Mesendoderm (in vitro differentiated cells): Measurements from ENCODE around the gene CHRNA3.

Source experiments
- DNase-seq: peaks from one replicate; pipeline ENCODE4 v3.0.0; 2013
- H2AK5ac ChIP-seq: 2 replicates; pipeline ENCODE4 v1.6.1; 2013; ENCODE audit warnings: low read length, inconsistent platforms
- H2BK120ac ChIP-seq: 2 replicates; pipeline ENCODE4 v1.6.1; 2013; ENCODE audit warnings: low read depth, mild to moderate bottlenecking, low read length, moderate library complexity, mixed read lengths
- H2BK15ac ChIP-seq: replicated peaks from 2 replicates; pipeline ENCODE4 v1.6.1; 2013; ENCODE audit warnings: low read depth, mild to moderate bottlenecking, moderate library complexity
- H2BK5ac ChIP-seq: 2 replicates; pipeline ENCODE4 v1.6.1; 2013; ENCODE audit warnings: low read length, inconsistent platforms
- H3K18ac ChIP-seq: 2 replicates; pipeline ENCODE4 v1.6.1; 2013; ENCODE audit warnings: mild to moderate bottlenecking, low read length, mixed read lengths
- H3K23ac ChIP-seq: one replicate; pipeline ENCODE4 v1.6.1; 2013; ENCODE audit warnings: low read length
- H3K27ac ChIP-seq: 2 replicates; pipeline ENCODE4 v1.5.1; 2013; ENCODE audit warnings: low read depth, mild to moderate bottlenecking, inconsistent platforms, low read length, moderate library complexity
- H3K27me3 ChIP-seq: 2 replicates; pipeline ENCODE4 v1.6.1; 2013; ENCODE audit warnings: low read length, control low read depth, mild to moderate bottlenecking, inconsistent platforms; ENCODE audit not compliant: insufficient read depth, poor library complexity
- H3K36me3 ChIP-seq: 2 replicates; pipeline ENCODE4 v1.6.1; 2013; ENCODE audit warnings: low read length, inconsistent platforms; ENCODE audit not compliant: control insufficient read depth, insufficient read depth
- H3K4ac ChIP-seq: one replicate; pipeline ENCODE4 v1.6.1; 2013; ENCODE audit warnings: low read depth, mild to moderate bottlenecking, low read length, moderate library complexity
- H3K4me1 ChIP-seq: 2 replicates; pipeline ENCODE4 v1.6.1; 2013; ENCODE audit warnings: low read depth, low read length, inconsistent platforms; ENCODE audit not compliant: control insufficient read depth
- H3K4me2 ChIP-seq: 2 replicates; pipeline ENCODE4 v1.6.1; 2013; ENCODE audit warnings: low read length
- H3K4me3 ChIP-seq: 2 replicates; pipeline ENCODE4 v1.5.1; 2013; ENCODE audit warnings: mild to moderate bottlenecking, low read length
- H3K56ac ChIP-seq: one replicate; pipeline ENCODE4 v1.6.1; 2013; ENCODE audit warnings: low read length
- H3K79me1 ChIP-seq: 2 replicates; pipeline ENCODE4 v1.6.1; 2013; ENCODE audit warnings: low read length, inconsistent platforms
- H3K79me2 ChIP-seq: 2 replicates; pipeline ENCODE4 v1.6.1; 2013; ENCODE audit warnings: mild to moderate bottlenecking, low read length; ENCODE audit not compliant: control insufficient read depth, insufficient read depth
- H3K9ac ChIP-seq: 2 replicates; pipeline ENCODE4 v1.6.1; 2013; ENCODE audit warnings: low read length, inconsistent platforms
- H4K5ac ChIP-seq: one replicate; pipeline ENCODE4 v1.6.1; 2013; ENCODE audit warnings: low read length
- H4K8ac ChIP-seq: one replicate; pipeline ENCODE4 v1.6.1; 2013; ENCODE audit warnings: low read depth, mild to moderate bottlenecking, control low read depth, low read length, moderate library complexity
- WGBS: extraction: QIAGEN DNeasy Blood & Tissue Kit; methylation state at CpG from one replicate; pipeline ENCODE4 v1.1.7; 2013; ENCODE audit warnings: low lambda C conversion rate, missing lambda C conversion rate; ENCODE audit not compliant: insufficient coverage; ENCODE audit errors: extremely low coverage; 5-methylcytosine and 5-hydroxymethylcytosine counted together

The CHRNA3 gene

GRCh38 chr15:78628227-78628626 lies 7.4 kb upstream of the CHRNA3 start:
- Histone ChIP-seq H3K79me1 (no peaks in the 10 kb centered on the region), H3K4me1 (no peaks in the 10 kb centered on the region), H3K9ac (no peak overlapping the region), H3K4me3 (no peak overlapping the region), H3K4ac (no peak overlapping the region), H2AK5ac (no peak overlapping the region), H4K8ac (no peak overlapping the region), H4K5ac (no peak overlapping the region), H3K36me3 (no peaks in the 10 kb centered on the region), H3K4me2 (no peak overlapping the region), H3K79me2 (no peaks in the 10 kb centered on the region), H2BK15ac (no peak overlapping the region), H3K23ac (no peak overlapping the region), H3K27ac (no peak overlapping the region), H3K18ac (no peak overlapping the region), H2BK5ac (no peak overlapping the region), H3K27me3 (no peaks in the 10 kb centered on the region), H3K56ac (no peak overlapping the region), H2BK120ac (no peak overlapping the region)
- no peak for DNase-seq
- no CpG with 5 or more reads among the region's 6 CpGs for WGBS

- no peak for DNase-seq
- no peaks in the 10 kb centered on the region for H3K79me1 ChIP-seq
- no peak overlapping the region for H3K4me3 ChIP-seq
- no peak overlapping the region for H3K23ac ChIP-seq
- H3K4me2 ChIP-seq = no peak overlapping the region
- no peak overlapping the region for H4K8ac ChIP-seq
- peaks cover 2% of the 10 kb centered on the region for H3K27me3 ChIP-seq
- H3K27ac ChIP-seq = no peak overlapping the region
- H2BK5ac ChIP-seq = no peak overlapping the region
- no peak overlapping the region for H2BK15ac ChIP-seq
- no peak overlapping the region for H3K56ac ChIP-seq
- H3K18ac ChIP-seq = no peak overlapping the region
- no peak overlapping the region for H4K5ac ChIP-seq
- H3K36me3 ChIP-seq = no peaks in the 10 kb centered on the region
- no peaks in the 10 kb centered on the region for H3K4me1 ChIP-seq
- no peak overlapping the region for H2AK5ac ChIP-seq
- H3K79me2 ChIP-seq = no peaks in the 10 kb centered on the region
- no peak overlapping the region for H3K9ac ChIP-seq
- no CpG with 5 or more reads among the region's 8 CpGs for WGBS
- no peak overlapping the region for H3K4ac ChIP-seq
- no peak overlapping the region for H2BK120ac ChIP-seq
Observed at GRCh38 chr15:78627348-78627747, 6.6 kb upstream of the CHRNA3 start.

GRCh38 chr15:78626381-78626995 lies 5.7 kb upstream of the CHRNA3 start:
- Histone ChIP-seq H3K56ac (no peak overlapping the region), H3K27ac (no peak overlapping the region), H2BK15ac (no peak overlapping the region), H2AK5ac (no peak overlapping the region), H2BK5ac (no peak overlapping the region), H3K4me2 (no peak overlapping the region), H3K4ac (no peak overlapping the region), H3K79me1 (no peaks in the 10 kb centered on the region), H3K36me3 (no peaks in the 10 kb centered on the region), H2BK120ac (no peak overlapping the region), H3K18ac (no peak overlapping the region), H3K4me1 (no peaks in the 10 kb centered on the region), H3K27me3 (peaks cover 9% of the 10 kb centered on the region), H3K23ac (no peak overlapping the region), H3K79me2 (no peaks in the 10 kb centered on the region), H3K4me3 (no peak overlapping the region), H4K5ac (no peak overlapping the region), H4K8ac (no peak overlapping the region), H3K9ac (no peak overlapping the region)
- no peak for DNase-seq
- no CpG with 5 or more reads among the region's 6 CpGs for WGBS

DNA sequence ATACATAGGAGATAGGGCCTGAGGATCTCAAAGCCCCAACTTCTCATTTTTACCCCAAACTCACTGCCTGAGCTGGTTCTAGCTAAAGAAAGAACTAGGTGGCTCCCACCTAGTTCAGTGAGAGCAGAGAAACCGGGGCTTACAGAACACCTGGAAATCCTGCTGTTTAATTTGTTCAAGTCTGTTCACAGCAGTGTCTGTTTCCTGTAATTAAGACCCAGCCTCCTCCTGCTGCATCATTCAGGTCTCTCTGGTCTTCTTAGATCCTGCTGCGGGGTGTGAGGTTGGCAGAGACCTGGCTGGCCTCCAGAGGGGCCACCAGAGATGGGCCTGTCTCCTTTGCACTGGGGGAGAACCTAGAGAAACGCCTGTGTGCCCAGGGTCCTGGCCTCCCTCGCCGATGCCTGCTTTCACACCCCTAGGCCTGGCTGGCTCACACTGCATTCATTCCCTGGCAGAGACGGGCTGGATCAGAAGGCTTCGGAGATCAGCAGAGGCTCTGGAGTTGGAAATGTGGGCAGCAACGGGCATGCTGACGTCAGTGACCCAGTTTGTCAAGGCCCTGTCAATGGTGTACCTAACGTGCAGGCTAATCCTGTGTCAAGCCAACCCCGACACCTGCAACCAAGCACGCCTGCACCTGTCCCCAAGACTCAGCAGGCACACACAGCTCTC lies 4.9 kb upstream of the CHRNA3 start:
- Histone ChIP-seq H3K79me1 (no peaks in the 10 kb centered on the region), H2BK120ac (no peak overlapping the region), H4K5ac (no peak overlapping the region), H2BK15ac (no peak overlapping the region), H3K18ac (no peak overlapping the region), H3K4ac (no peak overlapping the region), H3K56ac (no peak overlapping the region), H3K36me3 (no peaks in the 10 kb centered on the region), H3K9ac (no peak overlapping the region), H3K4me1 (no peaks in the 10 kb centered on the region), H3K4me2 (no peak overlapping the region), H4K8ac (no peak overlapping the region), H3K27ac (no peak overlapping the region), H3K4me3 (no peak overlapping the region), H2AK5ac (no peak overlapping the region), H2BK5ac (no peak overlapping the region), H3K23ac (no peak overlapping the region), H3K79me2 (no peaks in the 10 kb centered on the region), H3K27me3 (peaks cover 12% of the 10 kb centered on the region)
- no peak for DNase-seq
- no CpG with 5 or more reads among the region's 12 CpGs for WGBS

GRCh38 chr15:78624651-78625590 lies 4.1 kb upstream of the CHRNA3 start:
- H2BK15ac ChIP-seq = no peak overlapping the region
- H3K23ac ChIP-seq = no peak overlapping the region
- no peak for DNase-seq
- H3K9ac ChIP-seq = no peak overlapping the region
- H2BK5ac ChIP-seq = no peak overlapping the region
- H3K36me3 ChIP-seq = no peaks in the 10 kb centered on the region
- H3K27ac ChIP-seq = no peak overlapping the region
- H4K5ac ChIP-seq = no peak overlapping the region
- no peak overlapping the region for H4K8ac ChIP-seq
- no peaks in the 10 kb centered on the region for H3K79me1 ChIP-seq
- H3K27me3 ChIP-seq = peaks cover 14% of the 10 kb centered on the region
- H3K18ac ChIP-seq = no peak overlapping the region
- no peak overlapping the region for H2AK5ac ChIP-seq
- H3K4ac ChIP-seq = no peak overlapping the region
- H3K4me2 ChIP-seq = no peak overlapping the region
- H3K79me2 ChIP-seq = no peaks in the 10 kb centered on the region
- H3K56ac ChIP-seq = no peak overlapping the region
- WGBS = no CpG with 5 or more reads among the region's 17 CpGs
- H2BK120ac ChIP-seq = no peak overlapping the region
- H3K4me3 ChIP-seq = no peak overlapping the region
- H3K4me1 ChIP-seq = no peaks in the 10 kb centered on the region
